ENCODE data around the gene ACY1. TPM values are rescaled to one million over a fixed set of nuclear protein-coding genes. Genes with fewer than 3 reads are reported as not detected.

ACY1 gene
- total and polyA plus RNA-seq, 2 of the 13 experiments (the other 11 are each of a cell fraction or from before 2014, with no cell fraction given): 113 to 162 TPM

- TF ChIP-seq RERE (CRISPR knock-in tag; IDR thresholded peaks at IDR 0.05; ENCODE audit: low read depth) (0 out of 2 replicates have a peak, but pooled peaks have one; percentile 15), ZBED4 (CRISPR knock-in tag; IDR thresholded peaks at IDR 0.05; ENCODE audit: borderline replicate concordance) (peak; percentile 47; the same call in 1 of the 2 replicates), ZNF547 (CRISPR knock-in tag; IDR thresholded peaks at IDR 0.05) (no peak), ZNF24 (IDR thresholded peaks at IDR 0.05) (no peak), AHDC1 (CRISPR knock-in tag; IDR thresholded peaks at IDR 0.05; ENCODE audit: borderline replicate concordance) (no peak), FOXO4 (CRISPR knock-in tag; conservative IDR thresholded peaks at IDR 0.05) (no peak), HNRNPUL1 (IDR thresholded peaks at IDR 0.05; ENCODE audit: low read depth, low read length) (no peak)
These were observed 940 bp upstream of the ACY1 start (continued) for GRCh38 chr3:51982352-51982837.

Data from HepG2 (cell line).